HepG2 (cell line): ENCODE data around the gene NDFIP2. TPM values are rescaled to one million over a fixed set of nuclear protein-coding genes. Genes with fewer than 3 reads are reported as not detected.

ENCODE experiments used
- ATAC-seq: fragments of 200-7000 bp; cut with Tn5 transposase; 3 replicates; pipeline ENCODE4 v1.9.1; 2020; ENCODE audit warnings: mild to moderate bottlenecking, moderate library complexity
- BruUV-seq: library from RNA; stranded (reverse); fragments of 400-500 nt; replicated peaks from 2 replicates; lab custom pipeline; 2021; lab: Mats Ljungman, UMichigan
- CTCF ChIA-PET: fragments of 300-600 bp; formaldehyde crosslinking; extraction: SDS; loops from one replicate; lab custom pipeline; 2021; ENCODE audit warnings: low total read pairs, inconsistent platforms, low intra/inter-chr PET ratio; lab: Yijun Ruan, JAX
- POLR2A ChIA-PET: fragments of 350-600 bp; sonication (Branson Sonifier 250); formaldehyde crosslinking; loops from one replicate; lab custom pipeline; 2020; ENCODE audit warnings: antibody characterized with exemption, inconsistent platforms; lab: Yijun Ruan, JAX
- DNase-seq: peaks from one replicate; pipeline ENCODE4 v3.0.0-alpha.2; 2015; ENCODE audit warnings: low spot score
- FAIRE-seq: peaks from 3 replicates; lab custom pipeline; 2011; peaks lifted over from hg19 to GRCh38; lab: Jason Lieb, UNC
- H2AFZ ChIP-seq: one replicate; pipeline ENCODE4 v1.6.1; 2011; ENCODE audit warnings: low read length, inconsistent platforms
- H3K27ac ChIP-seq: fragments of 300-600 bp; 3 replicates; pipeline ENCODE4 v1.8.0; 2011; ENCODE audit warnings: mixed run types, mild to moderate bottlenecking, mixed read lengths, low read length, inconsistent platforms; ENCODE audit not compliant: insufficient read depth; ENCODE audit errors: extremely low read length
- H3K27me3 ChIP-seq, 2 experiments: fragments of 200-600 bp in 1 of 2; 2 replicates in 1 of 2; 3 replicates in 1 of 2; pipeline versions ENCODE4 v1.6.0 to v1.8.0; 2011; ENCODE audit warnings: low read length in 2 of 2, mild to moderate bottlenecking in 2 of 2, moderate library complexity in 2 of 2, inconsistent platforms in 1 of 2; ENCODE audit not compliant: insufficient read depth in 2 of 2, control insufficient read depth in 1 of 2
- H3K36me3 ChIP-seq, 2 experiments: fragments of 200-600 bp in 1 of 2; replicated peaks in 1 of 2; 2 replicates in 1 of 2; 3 replicates in 1 of 2; pipeline versions ENCODE4 v1.5.1 to v1.8.0; 2011; ENCODE audit warnings: low read length in 2 of 2, inconsistent platforms in 1 of 2; ENCODE audit not compliant: insufficient read depth in 2 of 2, control insufficient read depth in 1 of 2
- H3K4me1 ChIP-seq: 2 replicates; pipeline ENCODE4 v1.5.1; 2012; ENCODE audit warnings: low read length, inconsistent platforms; ENCODE audit not compliant: insufficient read depth
- H3K4me2 ChIP-seq: 2 replicates; pipeline ENCODE4 v1.6.0; 2011; ENCODE audit warnings: low read depth, low read length, inconsistent platforms
- H3K4me3 ChIP-seq, 3 experiments: fragments of 200-600 bp in 1 of 3; sonication (generic), shearing (Covaris generic) in 1 of 3; replicated peaks in 1 of 3; 2 replicates each; pipeline ENCODE4 v1.5.1; 2011 to 2016; ENCODE audit warnings: low read length in 3 of 3, inconsistent platforms in 2 of 3, low read depth in 2 of 3, mild to moderate bottlenecking in 2 of 3, control low read depth in 1 of 3, mixed read lengths in 1 of 3; ENCODE audit not compliant: insufficient read depth in 1 of 3
- H3K79me2 ChIP-seq: one replicate; pipeline ENCODE4 v1.6.1; 2011; ENCODE audit warnings: low read length, inconsistent platforms; ENCODE audit not compliant: insufficient read depth
- H3K9ac ChIP-seq: 2 replicates; pipeline ENCODE4 v1.6.0; 2011; ENCODE audit warnings: mild to moderate bottlenecking, low read depth, low read length, inconsistent platforms; ENCODE audit not compliant: insufficient read depth
- H3K9me3 ChIP-seq: 2 replicates; pipeline ENCODE4 v1.5.1; 2012; ENCODE audit warnings: mild to moderate bottlenecking, low read length
- H4K20me1 ChIP-seq: 2 replicates; pipeline ENCODE4 v1.6.0; 2011; ENCODE audit warnings: inconsistent platforms, mild to moderate bottlenecking, low read length, moderate library complexity; ENCODE audit not compliant: insufficient read depth
- TAF15 ChIP-seq: fragments of 200-400 bp; formaldehyde crosslinking; IDR thresholded peaks from one replicate; pipeline ENCODE4 v1.6.1; 2018; ENCODE audit warnings: mild to moderate bottlenecking, low read depth, low read length; ENCODE audit not compliant: poor library complexity, severe bottlenecking
- ZNF230 ChIP-seq: sonication (generic); formaldehyde crosslinking; IDR thresholded peaks from 2 replicates; pipeline ENCODE4 v1.4.0; 2020; ENCODE audit warnings: mild to moderate bottlenecking, missing genetic modification reagents
- WGBS: methylation state at CpG from one replicate; pipeline ENCODE4 v1.1.6; 2017; ENCODE audit warnings: low lambda C conversion rate; 5-methylcytosine and 5-hydroxymethylcytosine counted together
- in situ Hi-C: cut with HindIII; loops from 2 replicates; pipeline ENCODE4 v1.10.0; 2017; ENCODE audit warnings: low pct_unique_long_range_greater_than_20kb; ENCODE audit not compliant: extremely low pct_ligation_motif_present
- intact Hi-C: fragments of 100-400 bp; cut with micrococcal nuclease; formaldehyde crosslinking; loops from one replicate; pipeline ENCODE4 v1.10.0; 2022; ENCODE audit not compliant: unreplicated experiment
- polyA plus RNA-seq, 8 experiments: library from polyadenylated mRNA; depleted of rRNA in 3 of 8; stranded (reverse) in 7 of 8; unstranded in 1 of 8; fragments of >200 nt; fragmentation: Illumina TruSeq in 4 of 8; extraction: Trizol in 4 of 8; gene quantifications; 2 replicates each; pipeline versions ENCODE4 v1.2.1 to v1.2.3, GENCODE V29; 2011 to 2016; ENCODE audit warnings: low read depth in 4 of 8, missing spikeins in 1 of 8, mixed read lengths in 1 of 8; ENCODE audit not compliant: insufficient read depth in 1 of 8
- total RNA-seq, 5 experiments: library from RNA; depleted of rRNA; stranded (reverse); fragments of >200 nt; fragmentation: Illumina TruSeq; extraction: Trizol; gene quantifications; 2 replicates each; pipeline ENCODE4 v1.2.3, GENCODE V29; 2016; ENCODE audit warnings: low read depth in 1 of 5
- TF ChIP-seq, protein P1 (sequence below): sonication (generic); formaldehyde crosslinking; IDR thresholded peaks from 2 replicates; pipeline ENCODE4 v1.8.0; 2022; ENCODE audit warnings: missing genetic modification reagents, low read depth, mild to moderate bottlenecking, borderline replicate concordance
- TF ChIP-seq, protein P2 (sequence below): sonication (generic); formaldehyde crosslinking; conservative IDR thresholded peaks from 2 replicates; pipeline ENCODE4 v1.8.0; 2022; ENCODE audit warnings: mild to moderate bottlenecking, moderate library complexity, missing genetic modification reagents
- TF ChIP-seq, protein P3 (sequence below): sonication (generic); formaldehyde crosslinking; IDR thresholded peaks from 2 replicates; pipeline ENCODE4 v1.4.0; 2020; ENCODE audit warnings: mild to moderate bottlenecking, missing genetic modification reagents
- TF ChIP-seq, protein P4 (sequence below): sonication (generic); formaldehyde crosslinking; IDR thresholded peaks from 2 replicates; pipeline ENCODE4 v1.4.0; 2020; ENCODE audit warnings: mild to moderate bottlenecking, missing genetic modification reagents, borderline replicate concordance
- TF ChIP-seq, protein P5 (sequence below): sonication (generic); formaldehyde crosslinking; IDR thresholded peaks from 2 replicates; pipeline ENCODE4 v1.4.0; 2020; ENCODE audit warnings: missing genetic modification reagents, borderline replicate concordance
- TF ChIP-seq, protein P6 (sequence below): IDR thresholded peaks from 2 replicates; pipeline ENCODE4 v1.6.1; 2016; ENCODE audit warnings: low read depth, control low read depth

Gene NDFIP2
- total and polyA plus RNA-seq, 2 of the 13 experiments (the other 11 are each of a cell fraction or from before 2014, with no cell fraction given): 23.2 to 32.0 TPM

DNA sequence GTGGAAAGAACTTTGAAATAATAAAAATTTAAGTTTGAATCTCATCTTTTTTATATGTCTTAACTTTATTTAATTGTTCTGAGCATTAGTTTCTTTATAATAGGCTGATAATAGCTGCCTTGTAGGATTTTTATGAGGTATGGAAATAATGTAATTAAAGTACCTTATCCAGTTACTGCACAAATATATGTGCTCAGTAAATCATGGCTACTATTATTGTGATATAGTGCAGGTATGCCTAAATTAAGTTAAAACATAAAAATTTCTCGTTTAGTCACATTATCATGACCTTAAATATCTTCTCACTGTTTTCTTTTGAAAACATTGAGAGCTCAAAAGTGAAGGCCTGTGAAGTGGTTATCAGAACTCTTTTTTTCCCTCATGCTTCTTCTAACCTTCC lies 62.9 kb downstream of the NDFIP2 start (continued):
- TF ChIP-seq ZNF230: no peak

DNA sequence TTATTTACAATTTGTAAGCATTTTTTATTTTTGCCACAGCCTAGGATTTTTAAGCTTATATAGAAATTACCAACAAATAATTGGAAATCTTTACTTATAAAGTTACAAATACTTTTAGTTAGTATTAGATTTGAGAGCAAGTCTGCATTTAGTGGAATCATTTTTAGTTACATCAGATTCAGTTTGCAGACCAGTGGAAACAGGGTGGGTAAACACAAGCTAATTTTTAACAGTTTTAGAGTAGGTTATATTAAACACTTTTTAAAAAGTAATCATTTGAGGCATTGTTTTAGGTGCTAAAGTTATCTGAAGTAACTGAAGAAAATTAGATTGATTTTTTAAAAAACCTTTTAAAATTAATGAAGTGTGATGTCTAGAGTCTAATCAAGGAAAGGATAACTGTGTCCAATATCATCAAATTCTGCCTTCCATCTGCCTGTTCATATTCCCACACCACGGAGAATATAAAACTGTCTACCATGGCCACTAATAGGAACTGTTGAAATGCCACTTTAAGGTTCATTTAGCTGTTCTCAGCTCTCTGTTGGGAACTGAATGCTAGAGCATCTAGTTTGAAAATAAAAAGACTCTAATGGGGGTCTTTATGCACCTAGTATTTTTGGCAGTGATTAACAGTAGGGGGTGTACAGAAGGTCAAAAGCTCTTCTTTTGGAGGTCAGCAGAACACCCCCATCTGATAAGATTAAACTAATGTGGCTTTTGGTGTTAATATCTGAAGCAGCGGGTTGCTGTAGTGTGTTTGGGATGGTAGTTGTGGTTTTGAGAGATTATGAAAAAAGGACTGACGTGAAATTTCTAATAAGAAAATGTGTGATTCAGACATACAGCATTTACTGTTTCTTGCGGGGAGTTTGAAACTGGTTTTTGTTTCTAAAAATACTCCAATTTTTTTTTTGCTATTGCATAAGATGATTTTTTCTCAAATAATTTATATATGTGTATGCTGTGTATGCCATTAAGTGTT lies 66.5 kb downstream of the NDFIP2 start:
- no peaks in the 10 kb centered on the region for H3K79me2 ChIP-seq
- no peak for ATAC-seq
- CTCF ChIA-PET: no interaction called here
- TF ChIP-seq, protein P1, sequence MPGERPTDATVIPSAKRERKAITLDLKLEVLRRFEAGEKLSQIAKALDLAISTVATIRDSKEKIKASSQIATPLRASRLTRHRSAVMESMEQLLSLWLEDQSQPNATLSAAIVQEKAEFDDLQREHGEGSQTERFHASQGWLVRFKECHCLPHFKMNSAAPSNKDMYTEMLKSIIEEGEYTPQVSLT (CRISPR knock-in tag): no peak
- TF ChIP-seq, protein P2, sequence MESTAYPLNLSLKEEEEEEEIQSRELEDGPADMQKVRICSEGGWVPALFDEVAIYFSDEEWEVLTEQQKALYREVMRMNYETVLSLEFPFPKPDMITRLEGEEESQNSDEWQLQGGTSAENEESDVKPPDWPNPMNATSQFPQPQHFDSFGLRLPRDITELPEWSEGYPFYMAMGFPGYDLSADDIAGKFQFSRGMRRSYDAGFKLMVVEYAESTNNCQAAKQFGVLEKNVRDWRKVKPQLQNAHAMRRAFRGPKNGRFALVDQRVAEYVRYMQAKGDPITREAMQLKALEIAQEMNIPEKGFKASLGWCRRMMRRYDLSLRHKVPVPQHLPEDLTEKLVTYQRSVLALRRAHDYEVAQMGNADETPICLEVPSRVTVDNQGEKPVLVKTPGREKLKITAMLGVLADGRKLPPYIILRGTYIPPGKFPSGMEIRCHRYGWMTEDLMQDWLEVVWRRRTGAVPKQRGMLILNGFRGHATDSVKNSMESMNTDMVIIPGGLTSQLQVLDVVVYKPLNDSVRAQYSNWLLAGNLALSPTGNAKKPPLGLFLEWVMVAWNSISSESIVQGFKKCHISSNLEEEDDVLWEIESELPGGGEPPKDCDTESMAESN (CRISPR knock-in tag): no peak
- TF ChIP-seq, protein P3, sequence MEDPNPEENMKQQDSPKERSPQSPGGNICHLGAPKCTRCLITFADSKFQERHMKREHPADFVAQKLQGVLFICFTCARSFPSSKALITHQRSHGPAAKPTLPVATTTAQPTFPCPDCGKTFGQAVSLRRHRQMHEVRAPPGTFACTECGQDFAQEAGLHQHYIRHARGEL (CRISPR knock-in tag): no peak
- TF ChIP-seq, protein P4, sequence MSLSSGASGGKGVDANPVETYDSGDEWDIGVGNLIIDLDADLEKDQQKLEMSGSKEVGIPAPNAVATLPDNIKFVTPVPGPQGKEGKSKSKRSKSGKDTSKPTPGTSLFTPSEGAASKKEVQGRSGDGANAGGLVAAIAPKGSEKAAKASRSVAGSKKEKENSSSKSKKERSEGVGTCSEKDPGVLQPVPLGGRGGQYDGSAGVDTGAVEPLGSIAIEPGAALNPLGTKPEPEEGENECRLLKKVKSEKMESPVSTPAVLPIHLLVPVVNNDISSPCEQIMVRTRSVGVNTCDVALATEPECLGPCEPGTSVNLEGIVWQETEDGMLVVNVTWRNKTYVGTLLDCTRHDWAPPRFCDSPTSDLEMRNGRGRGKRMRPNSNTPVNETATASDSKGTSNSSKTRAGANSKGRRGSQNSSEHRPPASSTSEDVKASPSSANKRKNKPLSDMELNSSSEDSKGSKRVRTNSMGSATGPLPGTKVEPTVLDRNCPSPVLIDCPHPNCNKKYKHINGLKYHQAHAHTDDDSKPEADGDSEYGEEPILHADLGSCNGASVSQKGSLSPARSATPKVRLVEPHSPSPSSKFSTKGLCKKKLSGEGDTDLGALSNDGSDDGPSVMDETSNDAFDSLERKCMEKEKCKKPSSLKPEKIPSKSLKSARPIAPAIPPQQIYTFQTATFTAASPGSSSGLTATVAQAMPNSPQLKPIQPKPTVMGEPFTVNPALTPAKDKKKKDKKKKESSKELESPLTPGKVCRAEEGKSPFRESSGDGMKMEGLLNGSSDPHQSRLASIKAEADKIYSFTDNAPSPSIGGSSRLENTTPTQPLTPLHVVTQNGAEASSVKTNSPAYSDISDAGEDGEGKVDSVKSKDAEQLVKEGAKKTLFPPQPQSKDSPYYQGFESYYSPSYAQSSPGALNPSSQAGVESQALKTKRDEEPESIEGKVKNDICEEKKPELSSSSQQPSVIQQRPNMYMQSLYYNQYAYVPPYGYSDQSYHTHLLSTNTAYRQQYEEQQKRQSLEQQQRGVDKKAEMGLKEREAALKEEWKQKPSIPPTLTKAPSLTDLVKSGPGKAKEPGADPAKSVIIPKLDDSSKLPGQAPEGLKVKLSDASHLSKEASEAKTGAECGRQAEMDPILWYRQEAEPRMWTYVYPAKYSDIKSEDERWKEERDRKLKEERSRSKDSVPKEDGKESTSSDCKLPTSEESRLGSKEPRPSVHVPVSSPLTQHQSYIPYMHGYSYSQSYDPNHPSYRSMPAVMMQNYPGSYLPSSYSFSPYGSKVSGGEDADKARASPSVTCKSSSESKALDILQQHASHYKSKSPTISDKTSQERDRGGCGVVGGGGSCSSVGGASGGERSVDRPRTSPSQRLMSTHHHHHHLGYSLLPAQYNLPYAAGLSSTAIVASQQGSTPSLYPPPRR: no peak
- TF ChIP-seq, protein P5, sequence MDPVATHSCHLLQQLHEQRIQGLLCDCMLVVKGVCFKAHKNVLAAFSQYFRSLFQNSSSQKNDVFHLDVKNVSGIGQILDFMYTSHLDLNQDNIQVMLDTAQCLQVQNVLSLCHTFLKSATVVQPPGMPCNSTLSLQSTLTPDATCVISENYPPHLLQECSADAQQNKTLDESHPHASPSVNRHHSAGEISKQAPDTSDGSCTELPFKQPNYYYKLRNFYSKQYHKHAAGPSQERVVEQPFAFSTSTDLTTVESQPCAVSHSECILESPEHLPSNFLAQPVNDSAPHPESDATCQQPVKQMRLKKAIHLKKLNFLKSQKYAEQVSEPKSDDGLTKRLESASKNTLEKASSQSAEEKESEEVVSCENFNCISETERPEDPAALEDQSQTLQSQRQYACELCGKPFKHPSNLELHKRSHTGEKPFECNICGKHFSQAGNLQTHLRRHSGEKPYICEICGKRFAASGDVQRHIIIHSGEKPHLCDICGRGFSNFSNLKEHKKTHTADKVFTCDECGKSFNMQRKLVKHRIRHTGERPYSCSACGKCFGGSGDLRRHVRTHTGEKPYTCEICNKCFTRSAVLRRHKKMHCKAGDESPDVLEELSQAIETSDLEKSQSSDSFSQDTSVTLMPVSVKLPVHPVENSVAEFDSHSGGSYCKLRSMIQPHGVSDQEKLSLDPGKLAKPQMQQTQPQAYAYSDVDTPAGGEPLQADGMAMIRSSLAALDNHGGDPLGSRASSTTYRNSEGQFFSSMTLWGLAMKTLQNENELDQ (CRISPR knock-in tag): no peak
- TF ChIP-seq, protein P6, sequence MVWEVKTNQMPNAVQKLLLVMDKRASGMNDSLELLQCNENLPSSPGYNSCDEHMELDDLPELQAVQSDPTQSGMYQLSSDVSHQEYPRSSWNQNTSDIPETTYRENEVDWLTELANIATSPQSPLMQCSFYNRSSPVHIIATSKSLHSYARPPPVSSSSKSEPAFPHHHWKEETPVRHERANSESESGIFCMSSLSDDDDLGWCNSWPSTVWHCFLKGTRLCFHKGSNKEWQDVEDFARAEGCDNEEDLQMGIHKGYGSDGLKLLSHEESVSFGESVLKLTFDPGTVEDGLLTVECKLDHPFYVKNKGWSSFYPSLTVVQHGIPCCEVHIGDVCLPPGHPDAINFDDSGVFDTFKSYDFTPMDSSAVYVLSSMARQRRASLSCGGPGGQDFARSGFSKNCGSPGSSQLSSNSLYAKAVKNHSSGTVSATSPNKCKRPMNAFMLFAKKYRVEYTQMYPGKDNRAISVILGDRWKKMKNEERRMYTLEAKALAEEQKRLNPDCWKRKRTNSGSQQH (CRISPR knock-in tag): no peak
- TF ChIP-seq TAF15: no peak

More for the DNA sequence above, 66.5 kb downstream of the NDFIP2 start:
- no peak overlapping the region for H3K4me3 ChIP-seq
- no peak overlapping the region for H3K9ac ChIP-seq
- H4K20me1 ChIP-seq: no peaks in the 10 kb centered on the region
- H3K27ac ChIP-seq: no peak overlapping the region
- 93% methylated on average over 4 of the region's 4 CpGs for WGBS
- BruUV-seq: no TSS peak
- no peaks in the 10 kb centered on the region for H3K9me3 ChIP-seq
- H2AFZ ChIP-seq: no peak overlapping the region
- POLR2A ChIA-PET: no interaction called here
- no peak for DNase-seq
- FAIRE-seq: no peak
- H3K36me3 ChIP-seq: no peaks in the 10 kb centered on the region
- no peak overlapping the region for H3K4me2 ChIP-seq
- H3K27me3 ChIP-seq: no peaks in the 10 kb centered on the region
- intact Hi-C loops (no loop called here), in situ Hi-C loops (no loop called here)
- H3K4me1 ChIP-seq: 0 out of 2 replicates have a peak, but pooled peaks cover 5% of the 10 kb centered on the region
